PFSK-1 (cell line): ENCODE measurements around the gene DIPK1A.

ENCODE experiments used
- POLR2AphosphoS5 ChIP-seq: IDR thresholded peaks from 2 replicates; pipeline ENCODE4 v1.6.1; 2012; ENCODE audit warnings: low read depth, mild to moderate bottlenecking, control low read depth, low read length, moderate library complexity
- REST ChIP-seq, 2 experiments: IDR thresholded peaks; 2 replicates each; pipeline versions ENCODE4 v1.6.1 to v1.8.0; 2011 to 2012; ENCODE audit warnings: low read depth in 2 of 2, low read length in 2 of 2, control low read depth in 1 of 2, inconsistent platforms in 1 of 2, mild to moderate bottlenecking in 1 of 2, moderate library complexity in 1 of 2; ENCODE audit not compliant: insufficient read depth in 1 of 2
- SIN3A ChIP-seq: IDR thresholded peaks from 2 replicates; pipeline ENCODE4 v1.6.1; 2012; ENCODE audit warnings: mild to moderate bottlenecking, low read length, moderate library complexity, borderline replicate concordance; ENCODE audit not compliant: insufficient read depth
- TAF1 ChIP-seq: IDR thresholded peaks from 2 replicates; pipeline ENCODE4 v1.6.1; 2012; ENCODE audit warnings: low read length, control low read depth, borderline replicate concordance; ENCODE audit not compliant: insufficient read depth

DNA sequence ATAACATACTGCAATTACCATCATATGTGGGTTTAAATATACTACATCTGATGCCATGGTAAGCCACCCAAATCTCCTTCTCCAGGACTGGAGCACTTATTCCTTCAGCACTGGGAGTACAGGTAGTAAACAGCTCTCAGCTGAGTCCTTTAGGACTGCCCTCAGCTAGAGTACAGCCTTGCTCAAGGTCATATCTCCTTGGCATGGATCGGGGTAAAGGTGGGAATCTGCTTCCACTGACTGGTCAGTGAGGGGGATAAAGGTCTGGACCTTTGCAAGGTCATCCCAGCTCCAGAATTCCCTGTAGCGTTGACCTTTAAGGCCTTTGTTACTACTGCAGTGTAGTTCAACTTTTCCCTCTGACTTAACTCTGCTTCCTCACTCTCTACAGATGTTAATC lies 90.7 kb downstream of the DIPK1A start:
- no peak for TF ChIP-seq TAF1
- no peak for TF ChIP-seq POLR2AphosphoS5
- no peak for TF ChIP-seq SIN3A
- no peak for TF ChIP-seq REST (IDR thresholded peaks at IDR 0.05; ENCODE audit: insufficient read depth in 1 of 2, low read depth in 2 of 2, low read length in 2 of 2)
